ENCODE data around the gene EWSR1. TPM values are rescaled to one million over a fixed set of nuclear protein-coding genes. Genes with fewer than 3 reads are reported as not detected.
A peak's percentile ranks its signal among the peaks of the same experiment; 100 is the strongest.

The EWSR1 gene
- total and polyA plus RNA-seq, 2 donors (not counting 1 experiment from before 2014, with no cell fraction given) = 281 to 295 TPM

- Histone ChIP-seq H3K27ac (ENCODE audit: low read length in 2 of 2) (no peak overlapping the region), H2AFZ (ENCODE audit: insufficient read depth, low read depth, low read length, poor library complexity, severe bottlenecking) (no peak overlapping the region), H3K36me3 (replicated peaks in 1 of 2; ENCODE audit: control extremely low read depth in 1 of 2, control insufficient read depth in 1 of 2, extremely low read depth in 1 of 2, insufficient read depth in 2 of 2, low read length in 1 of 2) (no peaks in the 10 kb centered on the region), H3K9me3 (ENCODE audit: control extremely low read depth in 1 of 3, control insufficient read depth in 2 of 3, insufficient read depth in 1 of 3, low read length in 2 of 3) (peaks cover 0 to 33% (median 0%) of the 10 kb centered on the region in 3 donors), H3K4me2 (replicated peaks; ENCODE audit: low read depth, low read length, poor library complexity, severe bottlenecking) (peak overlapping the region; percentile 14), H3K9ac (ENCODE audit: low read length) (no peak overlapping the region), H3K4me3 (ENCODE audit: control extremely low read depth in 1 of 5, extremely low read depth in 1 of 5, insufficient read depth in 1 of 5, low read depth in 2 of 5, low read length in 4 of 5) (no peak overlapping the region), H3K79me2 (ENCODE audit: control insufficient read depth, insufficient read depth, low read length) (peaks cover 2% of the 10 kb centered on the region), H3K27me3 (replicated peaks in 1 of 4; ENCODE audit: control extremely low read depth in 1 of 4, control insufficient read depth in 3 of 4, insufficient read depth in 4 of 4, low read length in 3 of 4) (peaks cover 0 to 77% (median 37%) of the 10 kb centered on the region in 4 experiments), H4K20me1 (ENCODE audit: control insufficient read depth, insufficient read depth, low read length, poor library complexity, severe bottlenecking) (peaks cover 7% of the 10 kb centered on the region), H3K4me1 (ENCODE audit: control insufficient read depth in 2 of 2, insufficient read depth in 2 of 2, low read length in 2 of 2) (peaks cover 38 to 53% of the 10 kb centered on the region in 2 donors)
- TF ChIP-seq, protein P1, sequence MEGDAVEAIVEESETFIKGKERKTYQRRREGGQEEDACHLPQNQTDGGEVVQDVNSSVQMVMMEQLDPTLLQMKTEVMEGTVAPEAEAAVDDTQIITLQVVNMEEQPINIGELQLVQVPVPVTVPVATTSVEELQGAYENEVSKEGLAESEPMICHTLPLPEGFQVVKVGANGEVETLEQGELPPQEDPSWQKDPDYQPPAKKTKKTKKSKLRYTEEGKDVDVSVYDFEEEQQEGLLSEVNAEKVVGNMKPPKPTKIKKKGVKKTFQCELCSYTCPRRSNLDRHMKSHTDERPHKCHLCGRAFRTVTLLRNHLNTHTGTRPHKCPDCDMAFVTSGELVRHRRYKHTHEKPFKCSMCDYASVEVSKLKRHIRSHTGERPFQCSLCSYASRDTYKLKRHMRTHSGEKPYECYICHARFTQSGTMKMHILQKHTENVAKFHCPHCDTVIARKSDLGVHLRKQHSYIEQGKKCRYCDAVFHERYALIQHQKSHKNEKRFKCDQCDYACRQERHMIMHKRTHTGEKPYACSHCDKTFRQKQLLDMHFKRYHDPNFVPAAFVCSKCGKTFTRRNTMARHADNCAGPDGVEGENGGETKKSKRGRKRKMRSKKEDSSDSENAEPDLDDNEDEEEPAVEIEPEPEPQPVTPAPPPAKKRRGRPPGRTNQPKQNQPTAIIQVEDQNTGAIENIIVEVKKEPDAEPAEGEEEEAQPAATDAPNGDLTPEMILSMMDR (IDR thresholded peaks at IDR 0.05) = no peak
- TF ChIP-seq EZH2 (IDR thresholded peaks at IDR 0.05; ENCODE audit: borderline replicate concordance, insufficient read depth, low read depth, low read length, poor library complexity, severe bottlenecking) = no peak
- ATAC-seq (ENCODE audit: low read depth) (no peak), DNase-seq (no peak)
- Mint-ChIP-seq H3K9me3 (ENCODE audit: insufficient read depth) (no peaks in the 10 kb centered on the region), H3K4me3 (no peak overlapping the region), H3K4me1 (peaks cover 40% of the 10 kb centered on the region), H3K27ac (no peak overlapping the region), H3K27me3 (peaks cover 42% of the 10 kb centered on the region)
- 53% methylated on average over 18 of the region's 28 CpGs for WGBS (ENCODE audit: insufficient coverage)
- intact Hi-C loops (cut with micrococcal nuclease) = no loop called here
- ChIA-PET POLR2A (no interaction called here), CTCF (interaction anchor here (0.8 kb wide), 1 partner anchor 27 kb away, joined by 3 read pairs; no protein-coding TSS in a partner anchor)
Observed at GRCh38 chr22:29310065-29310862, 42.2 kb downstream of the EWSR1 start.

GRCh38 chr22:29310863-29311339 is 42.8 kb downstream of the EWSR1 start:
- POLR2A ChIA-PET = no interaction called here
- no peak overlapping the region for H3K4me3 ChIP-seq (ENCODE audit: control extremely low read depth in 1 of 5, extremely low read depth in 1 of 5, insufficient read depth in 1 of 5, low read depth in 2 of 5, low read length in 4 of 5)
- no peak overlapping the region for H2AFZ ChIP-seq (ENCODE audit: insufficient read depth, low read depth, low read length, poor library complexity, severe bottlenecking)
- H3K79me2 ChIP-seq (ENCODE audit: control insufficient read depth, insufficient read depth, low read length) = peaks cover 2% of the 10 kb centered on the region
- peaks cover 0 to 74% (median 32%) of the 10 kb centered on the region in 4 experiments for H3K27me3 ChIP-seq (replicated peaks in 1 of 4; ENCODE audit: control extremely low read depth in 1 of 4, control insufficient read depth in 3 of 4, insufficient read depth in 4 of 4, low read length in 3 of 4)
- H3K4me1 Mint-ChIP-seq = peaks cover 39% of the 10 kb centered on the region
- H4K20me1 ChIP-seq (ENCODE audit: control insufficient read depth, insufficient read depth, low read length, poor library complexity, severe bottlenecking) = peaks cover 7% of the 10 kb centered on the region
- no peak overlapping the region for H3K27ac Mint-ChIP-seq
- CTCF ChIA-PET = interaction anchor here (0.8 kb wide), 1 partner anchor 26 kb away, joined by 3 read pairs; no protein-coding TSS in a partner anchor
- peaks cover 39 to 55% of the 10 kb centered on the region in 2 donors for H3K4me1 ChIP-seq (ENCODE audit: control insufficient read depth in 2 of 2, insufficient read depth in 2 of 2, low read length in 2 of 2)
- no peak overlapping the region for H3K9ac ChIP-seq (ENCODE audit: low read length)
- H3K9me3 Mint-ChIP-seq (ENCODE audit: insufficient read depth) = no peaks in the 10 kb centered on the region
- H3K36me3 ChIP-seq (replicated peaks in 1 of 2; ENCODE audit: control extremely low read depth in 1 of 2, control insufficient read depth in 1 of 2, extremely low read depth in 1 of 2, insufficient read depth in 2 of 2, low read length in 1 of 2) = no peaks in the 10 kb centered on the region
- peak; percentile 66 for DNase-seq
- peaks cover 0 to 33% (median 0%) of the 10 kb centered on the region in 3 donors for H3K9me3 ChIP-seq (ENCODE audit: control extremely low read depth in 1 of 3, control insufficient read depth in 2 of 3, insufficient read depth in 1 of 3, low read length in 2 of 3)
- TF ChIP-seq, protein P1 (IDR thresholded peaks at IDR 0.05) = no peak
- no peak for TF ChIP-seq EZH2 (IDR thresholded peaks at IDR 0.05; ENCODE audit: borderline replicate concordance, insufficient read depth, low read depth, low read length, poor library complexity, severe bottlenecking)
- intact Hi-C loops (cut with micrococcal nuclease) = no loop called here
- ATAC-seq (ENCODE audit: low read depth) = peak; percentile 49
- WGBS (ENCODE audit: insufficient coverage) = 12% methylated on average over 17 of the region's 18 CpGs
- H3K27ac ChIP-seq (ENCODE audit: low read length in 2 of 2) = no peak overlapping the region
- peaks cover 40% of the 10 kb centered on the region for H3K27me3 Mint-ChIP-seq
- peak overlapping the region; percentile 14 for H3K4me2 ChIP-seq (replicated peaks; ENCODE audit: low read depth, low read length, poor library complexity, severe bottlenecking)
- H3K4me3 Mint-ChIP-seq = no peak overlapping the region

Data from B cell (primary cell).